ENCODE measurements around the gene TAF15.

Gene TAF15

GRCh38 chr17:35821308-35821707 is 12.0 kb downstream of the TAF15 start:
- DNase-seq, result no peak

GRCh38 chr17:35825206-35825605 is 15.9 kb downstream of the TAF15 start:
- DNase-seq, result no peak

GRCh38 chr17:35841101-35841500 is 31.8 kb downstream of the TAF15 start:
- DNase-seq, result no peak

- DNase-seq, result no peak
Observed at GRCh38 chr17:35841505-35841904, 32.2 kb downstream of the TAF15 start.

- DNase-seq, result no peak
Observed at GRCh38 chr17:35842239-35842638, 33.0 kb downstream of the TAF15 start.

- DNase-seq, result no peak
Observed at GRCh38 chr17:35843698-35844097, 34.4 kb downstream of the TAF15 start.

- no peak for DNase-seq
Observed at GRCh38 chr17:35844547-35844946, 35.3 kb downstream of the TAF15 start.

- DNase-seq, result no peak
Observed at GRCh38 chr17:35846055-35846809, 36.9 kb downstream of the TAF15 start.

- no peak for DNase-seq
Observed at GRCh38 chr17:35847006-35847405, 37.7 kb downstream of the TAF15 start.

- no peak for DNase-seq
Observed at GRCh38 chr17:35847633-35848373, 38.5 kb downstream of the TAF15 start.

- peak; percentile 39 for DNase-seq
Observed at GRCh38 chr17:35849469-35850348, 40.4 kb downstream of the TAF15 start.

- DNase-seq, result no peak
Observed at GRCh38 chr17:35855965-35856364, 46.7 kb downstream of the TAF15 start.

- no peak for DNase-seq
Observed at GRCh38 chr17:35856603-35857002, 47.3 kb downstream of the TAF15 start.

GRCh38 chr17:35864853-35865252 is 55.6 kb downstream of the TAF15 start:
- DNase-seq, result no peak

GRCh38 chr17:35865412-35866340 is 56.4 kb downstream of the TAF15 start:
- DNase-seq, result no peak

- DNase-seq, result no peak
Observed at GRCh38 chr17:35866341-35866950, 57.2 kb downstream of the TAF15 start.

GRCh38 chr17:35867574-35867973 is 58.3 kb downstream of the TAF15 start:
- no peak for DNase-seq

- no peak for DNase-seq
Observed at GRCh38 chr17:35868737-35869136, 59.5 kb downstream of the TAF15 start, which contains the start of gene HEATR9. TSS of gene HEATR9 (minus strand) at chr17:35868891. CDS start at chr17:35868742, 149 bp downstream.

GRCh38 chr17:35870906-35871819 is 61.9 kb downstream of the TAF15 start:
- no peak for DNase-seq

- no peak for DNase-seq
Observed at GRCh38 chr17:35872196-35872980, 63.1 kb downstream of the TAF15 start.
